HL-60 (cell line): ENCODE data around the gene KRR1.

Experiments used
- DNase-seq, 2 experiments: peaks; one replicate each; pipeline ENCODE4 v3.0.0-alpha.2; 2010 to 2020; ENCODE audit warnings: low read depth in 1 of 2, low spot score in 1 of 2
- H3K27ac ChIP-seq: fragments of 250-450 bp; sonication (Bioruptor Pico); replicated peaks from 2 replicates; pipeline ENCODE4 v1.5.1; 2020; ENCODE audit warnings: mild to moderate bottlenecking, moderate library complexity
- H3K27me3 ChIP-seq: fragments of 250-450 bp; sonication (Bioruptor Pico); 2 replicates; pipeline ENCODE4 v1.5.1; 2021; ENCODE audit warnings: mild to moderate bottlenecking, moderate library complexity; ENCODE audit not compliant: insufficient read depth, poor library complexity, severe bottlenecking
- H3K4me3 ChIP-seq: replicated peaks from 2 replicates; pipeline ENCODE4 v1.5.1; 2011; ENCODE audit warnings: mild to moderate bottlenecking, control low read depth, low read length; ENCODE audit not compliant: insufficient read depth
- CTCF ChIP-seq: IDR thresholded peaks from one replicate; pipeline ENCODE4 v1.5.1; 2011; ENCODE audit warnings: low read length, control low read depth, inconsistent platforms; ENCODE audit not compliant: insufficient read depth
- GABPA ChIP-seq: IDR thresholded peaks from 2 replicates; pipeline ENCODE4 v1.6.1; 2012; ENCODE audit warnings: low read depth
- POLR2AphosphoS5 ChIP-seq: IDR thresholded peaks from 2 replicates; pipeline ENCODE4 v1.6.1; 2012; ENCODE audit warnings: low read depth
- SPI1 ChIP-seq: IDR thresholded peaks from 2 replicates; pipeline ENCODE4 v1.6.1; 2012; ENCODE audit warnings: low read depth, mild to moderate bottlenecking, borderline replicate concordance
- TF ChIP-seq, protein P1 (sequence below): IDR thresholded peaks from 2 replicates; pipeline ENCODE4 v1.6.1; 2012; ENCODE audit warnings: low read depth; ENCODE audit not compliant: insufficient replicate concordance

Gene KRR1

DNA sequence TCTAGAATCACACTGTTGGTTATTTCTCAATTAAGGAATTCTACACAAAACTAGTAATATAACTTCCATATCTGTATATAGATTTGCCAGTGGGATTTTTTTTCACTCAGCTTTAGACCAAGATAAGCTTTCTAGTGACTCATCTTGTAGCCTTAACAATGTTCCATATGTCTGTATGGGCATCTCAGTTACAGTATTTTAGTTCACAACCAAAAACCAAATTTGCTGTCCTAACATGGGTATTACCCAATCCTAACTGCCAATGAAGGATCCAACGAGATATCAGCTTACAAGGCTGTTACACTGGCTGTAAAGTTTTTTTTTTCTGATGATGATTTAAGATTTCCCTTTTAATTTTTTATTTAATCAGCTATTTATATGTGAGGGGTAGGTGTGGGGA, 31.5 kb upstream of the KRR1 start:
- DNase-seq, result no peak
- Histone ChIP-seq H3K27me3 (peaks cover 2% of the 10 kb centered on the region), H3K4me3 (no peak overlapping the region), H3K27ac (no peak overlapping the region)
- TF ChIP-seq SPI1 (no peak), CTCF (no peak), POLR2AphosphoS5 (no peak)

GRCh38 chr12:75539889-75540288, 28.5 kb upstream of the KRR1 start:
- H3K27ac ChIP-seq, result no peak overlapping the region

GRCh38 chr12:75533239-75533638, 21.8 kb upstream of the KRR1 start:
- no peak overlapping the region for H3K27ac ChIP-seq
- no peak overlapping the region for H3K4me3 ChIP-seq
- DNase-seq, result no peak
- H3K27me3 ChIP-seq, result no peaks in the 10 kb centered on the region
- no peak for TF ChIP-seq CTCF
- no peak for TF ChIP-seq SPI1
- TF ChIP-seq, protein P1, sequence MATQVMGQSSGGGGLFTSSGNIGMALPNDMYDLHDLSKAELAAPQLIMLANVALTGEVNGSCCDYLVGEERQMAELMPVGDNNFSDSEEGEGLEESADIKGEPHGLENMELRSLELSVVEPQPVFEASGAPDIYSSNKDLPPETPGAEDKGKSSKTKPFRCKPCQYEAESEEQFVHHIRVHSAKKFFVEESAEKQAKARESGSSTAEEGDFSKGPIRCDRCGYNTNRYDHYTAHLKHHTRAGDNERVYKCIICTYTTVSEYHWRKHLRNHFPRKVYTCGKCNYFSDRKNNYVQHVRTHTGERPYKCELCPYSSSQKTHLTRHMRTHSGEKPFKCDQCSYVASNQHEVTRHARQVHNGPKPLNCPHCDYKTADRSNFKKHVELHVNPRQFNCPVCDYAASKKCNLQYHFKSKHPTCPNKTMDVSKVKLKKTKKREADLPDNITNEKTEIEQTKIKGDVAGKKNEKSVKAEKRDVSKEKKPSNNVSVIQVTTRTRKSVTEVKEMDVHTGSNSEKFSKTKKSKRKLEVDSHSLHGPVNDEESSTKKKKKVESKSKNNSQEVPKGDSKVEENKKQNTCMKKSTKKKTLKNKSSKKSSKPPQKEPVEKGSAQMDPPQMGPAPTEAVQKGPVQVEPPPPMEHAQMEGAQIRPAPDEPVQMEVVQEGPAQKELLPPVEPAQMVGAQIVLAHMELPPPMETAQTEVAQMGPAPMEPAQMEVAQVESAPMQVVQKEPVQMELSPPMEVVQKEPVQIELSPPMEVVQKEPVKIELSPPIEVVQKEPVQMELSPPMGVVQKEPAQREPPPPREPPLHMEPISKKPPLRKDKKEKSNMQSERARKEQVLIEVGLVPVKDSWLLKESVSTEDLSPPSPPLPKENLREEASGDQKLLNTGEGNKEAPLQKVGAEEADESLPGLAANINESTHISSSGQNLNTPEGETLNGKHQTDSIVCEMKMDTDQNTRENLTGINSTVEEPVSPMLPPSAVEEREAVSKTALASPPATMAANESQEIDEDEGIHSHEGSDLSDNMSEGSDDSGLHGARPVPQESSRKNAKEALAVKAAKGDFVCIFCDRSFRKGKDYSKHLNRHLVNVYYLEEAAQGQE, result no peak
- TF ChIP-seq POLR2AphosphoS5, result no peak
- no peak for TF ChIP-seq GABPA

More at GRCh38 chr12:75539889-75540288, 28.5 kb upstream of the KRR1 start:
- DNase-seq, result no peak
- Histone ChIP-seq H3K4me3 (no peak overlapping the region), H3K27me3 (no peaks in the 10 kb centered on the region)
- TF ChIP-seq, protein P1, result no peak
- TF ChIP-seq GABPA (no peak), CTCF (no peak), POLR2AphosphoS5 (no peak), SPI1 (no peak)

GRCh38 chr12:75529826-75530225, 18.4 kb upstream of the KRR1 start:
- no peak for DNase-seq
- no peak for TF ChIP-seq POLR2AphosphoS5
- no peak for TF ChIP-seq SPI1
- no peak for TF ChIP-seq CTCF
- TF ChIP-seq GABPA, result no peak
- TF ChIP-seq, protein P1, result no peak
- Histone ChIP-seq H3K4me3 (no peak overlapping the region), H3K27me3 (no peaks in the 10 kb centered on the region), H3K27ac (no peak overlapping the region)
